HepG2 (cell line): ENCODE results near the gene TUBG1. TPM values are rescaled to one million over a fixed set of nuclear protein-coding genes. Genes with fewer than 3 reads are reported as not detected.
A peak's percentile ranks its signal among the peaks of the same experiment; 100 is the strongest.

Experiments used
- DMAP1 ChIP-seq: IDR thresholded peaks from 2 replicates; pipeline ENCODE4 v1.6.1; 2016
- GMEB1 ChIP-seq: sonication (generic); formaldehyde crosslinking; IDR thresholded peaks from 2 replicates; pipeline ENCODE4 v1.5.1; 2020; ENCODE audit warnings: missing genetic modification reagents, mild to moderate bottlenecking, borderline replicate concordance
- JDP2 ChIP-seq: sonication (generic); formaldehyde crosslinking; IDR thresholded peaks from 2 replicates; pipeline ENCODE4 v1.8.1; 2022; ENCODE audit warnings: missing genetic modification reagents, borderline replicate concordance
- KAT7 ChIP-seq: IDR thresholded peaks from 2 replicates; pipeline ENCODE4 v1.6.1; 2018; ENCODE audit warnings: borderline replicate concordance, missing compliant biosample characterization
- KDM6A ChIP-seq: IDR thresholded peaks from 2 replicates; pipeline ENCODE4 v1.6.1; 2016; ENCODE audit warnings: low read depth
- KLF15 ChIP-seq: sonication (generic); formaldehyde crosslinking; IDR thresholded peaks from 2 replicates; pipeline ENCODE4 v1.8.1; 2023; ENCODE audit warnings: borderline replicate concordance, mild to moderate bottlenecking, inconsistent platforms, missing genetic modification reagents, mixed read lengths
- NKX3-1 ChIP-seq: sonication (generic); formaldehyde crosslinking; IDR thresholded peaks from 2 replicates; pipeline ENCODE4 v1.5.0; 2020; ENCODE audit warnings: missing genetic modification reagents
- NR2F6 ChIP-seq, 2 experiments: IDR thresholded peaks; 2 replicates each; pipeline ENCODE4 v1.6.1; 2016; ENCODE audit warnings: antibody characterized with exemption in 1 of 2, mild to moderate bottlenecking in 1 of 2
- RAD51 ChIP-seq: fragments of 450-650 bp; IDR thresholded peaks from 2 replicates; pipeline ENCODE4 v1.6.1; 2016; ENCODE audit warnings: borderline replicate concordance
- RFX1 ChIP-seq: fragments of 450-650 bp; IDR thresholded peaks from 2 replicates; pipeline ENCODE4 v1.6.1; 2017
- RNF219 ChIP-seq: sonication (generic); formaldehyde crosslinking; IDR thresholded peaks from 2 replicates; pipeline ENCODE4 v1.5.0; 2020; ENCODE audit warnings: mild to moderate bottlenecking, missing genetic modification reagents
- SETDB1 ChIP-seq: sonication (generic); formaldehyde crosslinking; IDR thresholded peaks from 2 replicates; pipeline ENCODE4 v1.5.1; 2020; ENCODE audit warnings: missing genetic modification reagents, mild to moderate bottlenecking, borderline replicate concordance
- SIN3A ChIP-seq: IDR thresholded peaks from 2 replicates; pipeline ENCODE4 v1.6.1; 2011; ENCODE audit warnings: low read depth, mild to moderate bottlenecking, control low read depth, low read length, borderline replicate concordance
- SMAD9 ChIP-seq: sonication (generic); formaldehyde crosslinking; IDR thresholded peaks from 2 replicates; pipeline ENCODE4 v1.5.1; 2020; ENCODE audit warnings: mild to moderate bottlenecking, missing genetic modification reagents
- TARDBP ChIP-seq: sonication (generic); formaldehyde crosslinking; IDR thresholded peaks from 2 replicates; pipeline ENCODE4 v1.8.0; 2022; ENCODE audit warnings: mild to moderate bottlenecking, missing genetic modification reagents
- TOE1 ChIP-seq: sonication (generic); formaldehyde crosslinking; IDR thresholded peaks from 2 replicates; pipeline ENCODE4 v1.4.0; 2020; ENCODE audit warnings: mild to moderate bottlenecking, missing genetic modification reagents
- WIZ ChIP-seq: sonication (generic); formaldehyde crosslinking; IDR thresholded peaks from 2 replicates; pipeline ENCODE4 v1.5.1; 2020; ENCODE audit warnings: mild to moderate bottlenecking, missing genetic modification reagents
- XRCC5 ChIP-seq: fragments of 200-400 bp; formaldehyde crosslinking; optimal IDR thresholded peaks from 2 replicates; pipeline ENCODE3; 2017; ENCODE audit warnings: mild to moderate bottlenecking, low read length
- ZNF17 ChIP-seq: sonication (generic); formaldehyde crosslinking; IDR thresholded peaks from 2 replicates; pipeline ENCODE4 v1.5.0; 2020; ENCODE audit warnings: mild to moderate bottlenecking, missing genetic modification reagents
- ZNF230 ChIP-seq: sonication (generic); formaldehyde crosslinking; IDR thresholded peaks from 2 replicates; pipeline ENCODE4 v1.4.0; 2020; ENCODE audit warnings: mild to moderate bottlenecking, missing genetic modification reagents
- ZNF296 ChIP-seq: sonication (generic); formaldehyde crosslinking; conservative IDR thresholded peaks from 2 replicates; pipeline ENCODE4 v1.5.0; 2020; ENCODE audit warnings: mild to moderate bottlenecking, missing genetic modification reagents
- ZNF329 ChIP-seq: sonication (generic); formaldehyde crosslinking; IDR thresholded peaks from 2 replicates; pipeline ENCODE4 v1.9.0; 2021; ENCODE audit warnings: low read depth, mild to moderate bottlenecking, missing genetic modification reagents
- ZNF382 ChIP-seq: sonication (generic); formaldehyde crosslinking; IDR thresholded peaks from 2 replicates; pipeline ENCODE4 v1.5.0; 2020; ENCODE audit warnings: missing genetic modification reagents, mild to moderate bottlenecking, borderline replicate concordance
- ZNF513 ChIP-seq: sonication (generic); formaldehyde crosslinking; conservative IDR thresholded peaks from 2 replicates; pipeline ENCODE4 v1.5.0; 2020; ENCODE audit warnings: missing genetic modification reagents
- ZNF749 ChIP-seq: sonication (generic); formaldehyde crosslinking; IDR thresholded peaks from 2 replicates; pipeline ENCODE4 v1.8.0; 2022; ENCODE audit warnings: mild to moderate bottlenecking, missing genetic modification reagents, moderate library complexity, borderline replicate concordance
- ZSCAN31 ChIP-seq: sonication (generic); formaldehyde crosslinking; IDR thresholded peaks from 2 replicates; pipeline ENCODE4 v1.5.0; 2020; ENCODE audit warnings: low read depth, mild to moderate bottlenecking, missing genetic modification reagents
- polyA plus RNA-seq, 8 experiments: library from polyadenylated mRNA; depleted of rRNA in 3 of 8; stranded (reverse) in 7 of 8; unstranded in 1 of 8; fragments of >200 nt; fragmentation: Illumina TruSeq in 4 of 8; extraction: Trizol in 4 of 8; gene quantifications; 2 replicates each; pipeline versions ENCODE4 v1.2.1 to v1.2.3, GENCODE V29; 2011 to 2016; ENCODE audit warnings: low read depth in 4 of 8, missing spikeins in 1 of 8, mixed read lengths in 1 of 8; ENCODE audit not compliant: insufficient read depth in 1 of 8
- total RNA-seq, 5 experiments: library from RNA; depleted of rRNA; stranded (reverse); fragments of >200 nt; fragmentation: Illumina TruSeq; extraction: Trizol; gene quantifications; 2 replicates each; pipeline ENCODE4 v1.2.3, GENCODE V29; 2016; ENCODE audit warnings: low read depth in 1 of 5

Gene TUBG1
- total and polyA plus RNA-seq, 2 of the 13 experiments (the other 11 are each of a cell fraction or from before 2014, with no cell fraction given): 74.1 to 137 TPM

GRCh38 chr17:42564815-42565522 is 44.5 kb upstream of the TUBG1 start (continued):
- TF ChIP-seq WIZ (CRISPR knock-in tag): no peak
- TF ChIP-seq GMEB1 (CRISPR knock-in tag): peak; percentile 45
- no peak for TF ChIP-seq SMAD9 (CRISPR knock-in tag)
- no peak for TF ChIP-seq TOE1 (CRISPR knock-in tag)
- TF ChIP-seq TARDBP (CRISPR knock-in tag): peak; percentile 60
- TF ChIP-seq NR2F6 (IDR thresholded peaks at IDR 0.05): peak; percentile 91
- TF ChIP-seq NR2F6 (CRISPR knock-in tag; IDR thresholded peaks at IDR 0.05): peak; percentile 94
- TF ChIP-seq ZNF296 (CRISPR knock-in tag): no peak
- no peak for TF ChIP-seq KLF15 (CRISPR knock-in tag)
- TF ChIP-seq ZNF230 (CRISPR knock-in tag): no peak
- TF ChIP-seq RFX1: no peak
- no peak for TF ChIP-seq ZSCAN31 (CRISPR knock-in tag)
- TF ChIP-seq JDP2: no peak
- TF ChIP-seq ZNF749 (CRISPR knock-in tag): no peak
- TF ChIP-seq NKX3-1 (CRISPR knock-in tag): no peak
- TF ChIP-seq RAD51: no peak
- peak; percentile 73; the same call in 1 of the 2 replicates for TF ChIP-seq KDM6A (CRISPR knock-in tag)
- TF ChIP-seq KAT7: peak; percentile 51; the same call in 1 of the 2 replicates
- TF ChIP-seq SIN3A: 0 out of 2 replicates have a peak, but pooled peaks have one; percentile 43
- no peak for TF ChIP-seq XRCC5
- TF ChIP-seq ZNF513 (CRISPR knock-in tag): no peak
- TF ChIP-seq ZNF17: no peak
- no peak for TF ChIP-seq SETDB1
- TF ChIP-seq RNF219 (CRISPR knock-in tag): no peak
- TF ChIP-seq ZNF329 (CRISPR knock-in tag): no peak
- TF ChIP-seq ZNF382 (CRISPR knock-in tag): no peak
- TF ChIP-seq DMAP1: no peak
